SK-N-SH treated with all-trans-retinoic acid at 6 μM for 48 hours (cell line): ENCODE measurements around the gene KRT10.

Source experiments
- ATAC-seq: fragments of 200-7000 bp; cut with Tn5 transposase; 3 replicates; pipeline ENCODE4 v1.9.1; 2020; ENCODE audit warnings: mild to moderate bottlenecking, moderate library complexity
- ARNTL ChIP-seq: fragments of 450-650 bp; formaldehyde crosslinking; IDR thresholded peaks from 2 replicates; pipeline ENCODE4 v1.5.0; 2020; ENCODE audit warnings: low read depth, mild to moderate bottlenecking, moderate library complexity, borderline replicate concordance
- BACH2 ChIP-seq: fragments of 250-450 bp; sonication (Bioruptor Pico); IDR thresholded peaks from 2 replicates; pipeline ENCODE4 v1.9.0; 2021; ENCODE audit warnings: mild to moderate bottlenecking, borderline replicate concordance
- CSDC2 ChIP-seq: fragments of 250-450 bp; sonication (Bioruptor Pico); IDR thresholded peaks from 2 replicates; pipeline ENCODE4 v1.5.0; 2020; ENCODE audit warnings: mild to moderate bottlenecking, moderate library complexity
- ESRRG ChIP-seq: fragments of 250-450 bp; sonication (Bioruptor Pico); IDR thresholded peaks from 2 replicates; pipeline ENCODE4 v1.6.1; 2021; ENCODE audit warnings: mild to moderate bottlenecking
- GLIS3 ChIP-seq: fragments of 250-450 bp; sonication (Bioruptor Pico); IDR thresholded peaks from 2 replicates; pipeline ENCODE4 v1.5.0; 2020; ENCODE audit warnings: mild to moderate bottlenecking, moderate library complexity
- ISL1 ChIP-seq: fragments of 250-450 bp; sonication (Bioruptor Pico); IDR thresholded peaks from 2 replicates; pipeline ENCODE4 v2.1.2; 2022; ENCODE audit warnings: mild to moderate bottlenecking, moderate library complexity
- OSR1 ChIP-seq: fragments of 250-450 bp; sonication (Bioruptor Pico); IDR thresholded peaks from 2 replicates; pipeline ENCODE4 v1.8.0; 2022; ENCODE audit warnings: moderate library complexity, mild to moderate bottlenecking, inconsistent platforms
- PPARA ChIP-seq: fragments of 250-450 bp; sonication (Bioruptor Pico); IDR thresholded peaks from 2 replicates; pipeline ENCODE4 v1.5.0; 2020; ENCODE audit warnings: mild to moderate bottlenecking, borderline replicate concordance
- RARB ChIP-seq: fragments of 250-450 bp; sonication (Bioruptor Pico); IDR thresholded peaks from 2 replicates; pipeline ENCODE4 v1.8.0; 2021; ENCODE audit warnings: mild to moderate bottlenecking, moderate library complexity
- SNAI2 ChIP-seq: fragments of 250-450 bp; sonication (Bioruptor Pico); IDR thresholded peaks from 2 replicates; pipeline ENCODE4 v1.5.0; 2020; ENCODE audit warnings: mild to moderate bottlenecking, moderate library complexity
- TCF4 ChIP-seq: fragments of 250-450 bp; sonication (Bioruptor Pico); IDR thresholded peaks from 2 replicates; pipeline ENCODE4 v1.8.0; 2021; ENCODE audit warnings: mild to moderate bottlenecking, moderate library complexity, borderline replicate concordance
- TOX ChIP-seq: fragments of 250-450 bp; sonication (Bioruptor Pico); IDR thresholded peaks from 2 replicates; pipeline ENCODE4 v1.8.0; 2021; ENCODE audit warnings: mild to moderate bottlenecking, moderate library complexity, borderline replicate concordance
- ZC3H10 ChIP-seq: fragments of 250-450 bp; sonication (Bioruptor Pico); IDR thresholded peaks from 2 replicates; pipeline ENCODE4 v1.5.1; 2021; ENCODE audit warnings: mild to moderate bottlenecking, moderate library complexity
- ZFP3 ChIP-seq: fragments of 250-450 bp; sonication (Bioruptor Pico); IDR thresholded peaks from 2 replicates; pipeline ENCODE4 v1.5.0; 2020; ENCODE audit warnings: mild to moderate bottlenecking, moderate library complexity
- ZFP30 ChIP-seq: fragments of 450-650 bp; formaldehyde crosslinking; IDR thresholded peaks from 2 replicates; pipeline ENCODE4 v1.5.0; 2022; ENCODE audit warnings: mild to moderate bottlenecking, moderate library complexity
- ZNF565 ChIP-seq: fragments of 450-650 bp; formaldehyde crosslinking; conservative IDR thresholded peaks from 2 replicates; pipeline ENCODE4 v1.5.0; 2020; ENCODE audit warnings: low read depth, mild to moderate bottlenecking, moderate library complexity
- ZNF70 ChIP-seq: fragments of 450-650 bp; formaldehyde crosslinking; IDR thresholded peaks from 2 replicates; pipeline ENCODE4 v1.5.0; 2020; ENCODE audit warnings: mild to moderate bottlenecking, moderate library complexity
- ZNF8 ChIP-seq: fragments of 450-650 bp; formaldehyde crosslinking; IDR thresholded peaks from 2 replicates; pipeline ENCODE4 v1.5.0; 2020; ENCODE audit warnings: mild to moderate bottlenecking, moderate library complexity
- TF ChIP-seq, protein P1 (sequence below): fragments of 250-450 bp; sonication (Bioruptor Pico); IDR thresholded peaks from 2 replicates; pipeline ENCODE4 v1.8.0; 2020; ENCODE audit warnings: mild to moderate bottlenecking, moderate library complexity, borderline replicate concordance
- TF ChIP-seq, protein P2 (sequence below): fragments of 250-450 bp; sonication (Bioruptor Pico); IDR thresholded peaks from 2 replicates; pipeline ENCODE4 v1.8.0; 2021; ENCODE audit warnings: low read depth, mild to moderate bottlenecking, moderate library complexity, borderline replicate concordance
- TF ChIP-seq, protein P3 (sequence below): fragments of 250-450 bp; sonication (Bioruptor Pico); IDR thresholded peaks from 2 replicates; pipeline ENCODE4 v1.5.1; 2020; ENCODE audit warnings: low read depth, mild to moderate bottlenecking, moderate library complexity
- TF ChIP-seq, protein P4 (sequence below): fragments of 250-450 bp; sonication (Bioruptor Pico); IDR thresholded peaks from 2 replicates; pipeline ENCODE4 v1.5.1; 2021; ENCODE audit warnings: mild to moderate bottlenecking, moderate library complexity
- TF ChIP-seq, protein P5 (sequence below): fragments of 250-450 bp; sonication (Bioruptor Pico); IDR thresholded peaks from 2 replicates; pipeline ENCODE4 v1.5.0; 2020; ENCODE audit warnings: mild to moderate bottlenecking, moderate library complexity

Gene KRT10

DNA sequence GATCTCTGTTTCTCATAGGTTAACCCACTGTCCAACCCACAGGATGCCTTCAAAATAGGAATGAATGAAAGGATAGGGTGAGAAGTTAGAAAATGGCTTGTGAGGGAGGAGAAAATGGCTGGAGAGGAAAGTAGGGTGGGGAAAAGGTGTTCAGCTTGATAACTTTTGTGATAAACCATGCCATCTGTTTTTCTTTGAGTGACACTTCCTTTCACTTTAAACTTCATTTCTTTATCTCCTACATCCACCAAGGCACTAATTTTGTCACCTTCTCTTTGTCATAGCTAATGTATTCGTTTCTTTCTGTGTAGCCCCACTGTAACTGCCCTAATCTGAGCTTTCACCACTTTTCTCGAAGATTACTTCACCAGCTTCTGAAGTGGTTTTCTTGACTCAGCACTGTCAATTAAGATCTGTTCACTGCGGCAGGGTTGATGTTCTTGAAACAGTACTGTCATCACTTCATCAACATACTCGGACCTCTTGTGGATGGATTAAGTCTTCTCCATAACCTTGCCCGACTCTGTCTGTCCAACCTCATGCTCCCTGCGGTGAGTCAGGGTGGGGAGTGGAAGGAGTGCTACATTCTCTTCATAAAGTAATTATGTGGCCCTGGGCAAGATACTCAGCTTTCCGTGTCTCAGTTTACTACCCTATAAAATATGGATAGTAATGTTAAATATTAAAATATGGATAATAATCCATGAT lies 5.5 kb upstream of the KRT10 start:
- ATAC-seq, result no peak
- TF ChIP-seq, protein P1, sequence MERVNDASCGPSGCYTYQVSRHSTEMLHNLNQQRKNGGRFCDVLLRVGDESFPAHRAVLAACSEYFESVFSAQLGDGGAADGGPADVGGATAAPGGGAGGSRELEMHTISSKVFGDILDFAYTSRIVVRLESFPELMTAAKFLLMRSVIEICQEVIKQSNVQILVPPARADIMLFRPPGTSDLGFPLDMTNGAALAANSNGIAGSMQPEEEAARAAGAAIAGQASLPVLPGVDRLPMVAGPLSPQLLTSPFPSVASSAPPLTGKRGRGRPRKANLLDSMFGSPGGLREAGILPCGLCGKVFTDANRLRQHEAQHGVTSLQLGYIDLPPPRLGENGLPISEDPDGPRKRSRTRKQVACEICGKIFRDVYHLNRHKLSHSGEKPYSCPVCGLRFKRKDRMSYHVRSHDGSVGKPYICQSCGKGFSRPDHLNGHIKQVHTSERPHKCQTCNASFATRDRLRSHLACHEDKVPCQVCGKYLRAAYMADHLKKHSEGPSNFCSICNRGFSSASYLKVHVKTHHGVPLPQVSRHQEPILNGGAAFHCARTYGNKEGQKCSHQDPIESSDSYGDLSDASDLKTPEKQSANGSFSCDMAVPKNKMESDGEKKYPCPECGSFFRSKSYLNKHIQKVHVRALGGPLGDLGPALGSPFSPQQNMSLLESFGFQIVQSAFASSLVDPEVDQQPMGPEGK (CRISPR knock-in tag), result no peak
- TF ChIP-seq RARB (CRISPR knock-in tag) (no peak), ZNF565 (no peak), ZC3H10 (no peak), ZFP30 (no peak), ARNTL (no peak), PPARA (CRISPR knock-in tag) (no peak), GLIS3 (CRISPR knock-in tag) (no peak), CSDC2 (CRISPR knock-in tag) (no peak), TCF4 (CRISPR knock-in tag) (no peak), ISL1 (CRISPR knock-in tag) (no peak), ZFP3 (CRISPR knock-in tag) (no peak), ZNF70 (CRISPR knock-in tag) (no peak), ZNF8 (no peak), ESRRG (no peak), OSR1 (CRISPR knock-in tag) (no peak)
- TF ChIP-seq, protein P2, sequence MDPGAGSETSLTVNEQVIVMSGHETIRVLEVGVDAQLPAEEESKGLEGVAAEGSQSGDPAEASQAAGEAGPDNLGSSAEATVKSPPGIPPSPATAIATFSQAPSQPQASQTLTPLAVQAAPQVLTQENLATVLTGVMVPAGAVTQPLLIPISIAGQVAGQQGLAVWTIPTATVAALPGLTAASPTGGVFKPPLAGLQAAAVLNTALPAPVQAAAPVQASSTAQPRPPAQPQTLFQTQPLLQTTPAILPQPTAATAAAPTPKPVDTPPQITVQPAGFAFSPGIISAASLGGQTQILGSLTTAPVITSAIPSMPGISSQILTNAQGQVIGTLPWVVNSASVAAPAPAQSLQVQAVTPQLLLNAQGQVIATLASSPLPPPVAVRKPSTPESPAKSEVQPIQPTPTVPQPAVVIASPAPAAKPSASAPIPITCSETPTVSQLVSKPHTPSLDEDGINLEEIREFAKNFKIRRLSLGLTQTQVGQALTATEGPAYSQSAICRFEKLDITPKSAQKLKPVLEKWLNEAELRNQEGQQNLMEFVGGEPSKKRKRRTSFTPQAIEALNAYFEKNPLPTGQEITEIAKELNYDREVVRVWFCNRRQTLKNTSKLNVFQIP (CRISPR knock-in tag), result no peak
- TF ChIP-seq, protein P3, sequence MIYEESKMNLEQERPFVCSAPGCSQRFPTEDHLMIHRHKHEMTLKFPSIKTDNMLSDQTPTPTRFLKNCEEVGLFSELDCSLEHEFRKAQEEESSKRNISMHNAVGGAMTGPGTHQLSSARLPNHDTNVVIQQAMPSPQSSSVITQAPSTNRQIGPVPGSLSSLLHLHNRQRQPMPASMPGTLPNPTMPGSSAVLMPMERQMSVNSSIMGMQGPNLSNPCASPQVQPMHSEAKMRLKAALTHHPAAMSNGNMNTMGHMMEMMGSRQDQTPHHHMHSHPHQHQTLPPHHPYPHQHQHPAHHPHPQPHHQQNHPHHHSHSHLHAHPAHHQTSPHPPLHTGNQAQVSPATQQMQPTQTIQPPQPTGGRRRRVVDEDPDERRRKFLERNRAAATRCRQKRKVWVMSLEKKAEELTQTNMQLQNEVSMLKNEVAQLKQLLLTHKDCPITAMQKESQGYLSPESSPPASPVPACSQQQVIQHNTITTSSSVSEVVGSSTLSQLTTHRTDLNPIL, result no peak
- TF ChIP-seq, protein P4, sequence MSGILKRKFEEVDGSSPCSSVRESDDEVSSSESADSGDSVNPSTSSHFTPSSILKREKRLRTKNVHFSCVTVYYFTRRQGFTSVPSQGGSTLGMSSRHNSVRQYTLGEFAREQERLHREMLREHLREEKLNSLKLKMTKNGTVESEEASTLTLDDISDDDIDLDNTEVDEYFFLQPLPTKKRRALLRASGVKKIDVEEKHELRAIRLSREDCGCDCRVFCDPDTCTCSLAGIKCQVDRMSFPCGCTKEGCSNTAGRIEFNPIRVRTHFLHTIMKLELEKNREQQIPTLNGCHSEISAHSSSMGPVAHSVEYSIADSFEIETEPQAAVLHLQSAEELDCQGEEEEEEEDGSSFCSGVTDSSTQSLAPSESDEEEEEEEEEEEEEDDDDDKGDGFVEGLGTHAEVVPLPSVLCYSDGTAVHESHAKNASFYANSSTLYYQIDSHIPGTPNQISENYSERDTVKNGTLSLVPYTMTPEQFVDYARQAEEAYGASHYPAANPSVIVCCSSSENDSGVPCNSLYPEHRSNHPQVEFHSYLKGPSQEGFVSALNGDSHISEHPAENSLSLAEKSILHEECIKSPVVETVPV, result no peak

DNA sequence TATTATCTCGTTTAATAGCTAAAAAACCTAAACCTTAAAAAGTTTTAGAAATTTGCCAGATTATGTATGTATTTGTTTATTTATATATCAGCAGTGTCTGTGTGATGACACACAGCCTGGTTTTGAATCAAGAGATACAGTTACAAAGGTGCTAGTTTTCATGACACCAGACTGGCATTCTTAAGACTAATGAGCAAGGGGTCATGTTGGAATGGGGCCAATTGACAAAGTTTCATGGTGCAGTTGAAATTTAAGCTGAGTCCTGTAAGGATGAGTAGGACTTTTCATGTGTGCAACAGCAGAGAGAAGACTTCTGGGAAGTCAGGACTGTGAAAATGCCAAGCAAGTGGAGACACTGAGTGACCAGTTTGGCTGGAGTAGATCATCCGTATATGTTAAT lies 3.2 kb upstream of the KRT10 start:
- TF ChIP-seq ZNF70 (CRISPR knock-in tag) (no peak), ZFP30 (no peak), GLIS3 (CRISPR knock-in tag) (no peak), ZNF8 (no peak), CSDC2 (CRISPR knock-in tag) (no peak), OSR1 (CRISPR knock-in tag) (no peak), RARB (CRISPR knock-in tag) (no peak), ARNTL (no peak), PPARA (CRISPR knock-in tag) (no peak), ZFP3 (CRISPR knock-in tag) (no peak), TCF4 (CRISPR knock-in tag) (no peak), TOX (CRISPR knock-in tag) (no peak), ISL1 (CRISPR knock-in tag) (no peak), BACH2 (CRISPR knock-in tag) (no peak), SNAI2 (no peak)
- TF ChIP-seq, protein P1 (CRISPR knock-in tag), result no peak
- TF ChIP-seq, protein P4, result no peak
- TF ChIP-seq, protein P5, sequence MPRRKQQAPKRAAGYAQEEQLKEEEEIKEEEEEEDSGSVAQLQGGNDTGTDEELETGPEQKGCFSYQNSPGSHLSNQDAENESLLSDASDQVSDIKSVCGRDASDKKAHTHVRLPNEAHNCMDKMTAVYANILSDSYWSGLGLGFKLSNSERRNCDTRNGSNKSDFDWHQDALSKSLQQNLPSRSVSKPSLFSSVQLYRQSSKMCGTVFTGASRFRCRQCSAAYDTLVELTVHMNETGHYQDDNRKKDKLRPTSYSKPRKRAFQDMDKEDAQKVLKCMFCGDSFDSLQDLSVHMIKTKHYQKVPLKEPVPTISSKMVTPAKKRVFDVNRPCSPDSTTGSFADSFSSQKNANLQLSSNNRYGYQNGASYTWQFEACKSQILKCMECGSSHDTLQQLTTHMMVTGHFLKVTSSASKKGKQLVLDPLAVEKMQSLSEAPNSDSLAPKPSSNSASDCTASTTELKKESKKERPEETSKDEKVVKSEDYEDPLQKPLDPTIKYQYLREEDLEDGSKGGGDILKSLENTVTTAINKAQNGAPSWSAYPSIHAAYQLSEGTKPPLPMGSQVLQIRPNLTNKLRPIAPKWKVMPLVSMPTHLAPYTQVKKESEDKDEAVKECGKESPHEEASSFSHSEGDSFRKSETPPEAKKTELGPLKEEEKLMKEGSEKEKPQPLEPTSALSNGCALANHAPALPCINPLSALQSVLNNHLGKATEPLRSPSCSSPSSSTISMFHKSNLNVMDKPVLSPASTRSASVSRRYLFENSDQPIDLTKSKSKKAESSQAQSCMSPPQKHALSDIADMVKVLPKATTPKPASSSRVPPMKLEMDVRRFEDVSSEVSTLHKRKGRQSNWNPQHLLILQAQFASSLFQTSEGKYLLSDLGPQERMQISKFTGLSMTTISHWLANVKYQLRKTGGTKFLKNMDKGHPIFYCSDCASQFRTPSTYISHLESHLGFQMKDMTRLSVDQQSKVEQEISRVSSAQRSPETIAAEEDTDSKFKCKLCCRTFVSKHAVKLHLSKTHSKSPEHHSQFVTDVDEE, result no peak
- ATAC-seq, result no peak
